GM12873 (cell line): ENCODE data around the gene RMND5A.
"Not testable (repeated sequence)": the region's sequence is repeated elsewhere in the genome, so short reads cannot be mapped to it uniquely, and the experiment has no call there.

Source experiments
- CTCF ChIP-seq: IDR thresholded peaks from 2 replicates; pipeline ENCODE4 v1.5.1; 2012; ENCODE audit warnings: low read depth, mild to moderate bottlenecking, moderate library complexity, low read length, control low read depth; ENCODE audit not compliant: insufficient read depth; ENCODE audit errors: missing control alignments

RMND5A gene

GRCh38 chr2:86719637-86720539 lies at the start of gene RMND5A:
RMND5A (plus strand) TSS chr2:86720291; CDS start chr2:86720668, 377 bp downstream.
- TF ChIP-seq CTCF: not testable (repeated sequence)

GRCh38 chr2:86671337-86671981 lies 48.6 kb upstream of the RMND5A start:
- no peak for TF ChIP-seq CTCF

GRCh38 chr2:86672027-86672545 lies 48.0 kb upstream of the RMND5A start:
- TF ChIP-seq CTCF: no peak

GRCh38 chr2:86673011-86673410 lies 47.1 kb upstream of the RMND5A start:
- no peak for TF ChIP-seq CTCF

- no peak for TF ChIP-seq CTCF
These were observed 46.0 kb upstream of the RMND5A start for GRCh38 chr2:86673986-86674670.

GRCh38 chr2:86675104-86675503 lies 45.0 kb upstream of the RMND5A start:
- no peak for TF ChIP-seq CTCF

- TF ChIP-seq CTCF: peak; percentile 37
These were observed 44.5 kb upstream of the RMND5A start for GRCh38 chr2:86675511-86676015.
